HPDE6-E6E7 (cell line): Measurements from ENCODE around the gene AUP1.
"Not testable (repeated sequence)": the region's sequence is repeated elsewhere in the genome, so short reads cannot be mapped to it uniquely, and the experiment has no call there.

ENCODE experiments used
- DNase-seq: peaks from one replicate; pipeline ENCODE4 v3.0.0; 2011; ENCODE audit warnings: missing footprints; ENCODE audit errors: extremely low spot score

AUP1 gene

DNA sequence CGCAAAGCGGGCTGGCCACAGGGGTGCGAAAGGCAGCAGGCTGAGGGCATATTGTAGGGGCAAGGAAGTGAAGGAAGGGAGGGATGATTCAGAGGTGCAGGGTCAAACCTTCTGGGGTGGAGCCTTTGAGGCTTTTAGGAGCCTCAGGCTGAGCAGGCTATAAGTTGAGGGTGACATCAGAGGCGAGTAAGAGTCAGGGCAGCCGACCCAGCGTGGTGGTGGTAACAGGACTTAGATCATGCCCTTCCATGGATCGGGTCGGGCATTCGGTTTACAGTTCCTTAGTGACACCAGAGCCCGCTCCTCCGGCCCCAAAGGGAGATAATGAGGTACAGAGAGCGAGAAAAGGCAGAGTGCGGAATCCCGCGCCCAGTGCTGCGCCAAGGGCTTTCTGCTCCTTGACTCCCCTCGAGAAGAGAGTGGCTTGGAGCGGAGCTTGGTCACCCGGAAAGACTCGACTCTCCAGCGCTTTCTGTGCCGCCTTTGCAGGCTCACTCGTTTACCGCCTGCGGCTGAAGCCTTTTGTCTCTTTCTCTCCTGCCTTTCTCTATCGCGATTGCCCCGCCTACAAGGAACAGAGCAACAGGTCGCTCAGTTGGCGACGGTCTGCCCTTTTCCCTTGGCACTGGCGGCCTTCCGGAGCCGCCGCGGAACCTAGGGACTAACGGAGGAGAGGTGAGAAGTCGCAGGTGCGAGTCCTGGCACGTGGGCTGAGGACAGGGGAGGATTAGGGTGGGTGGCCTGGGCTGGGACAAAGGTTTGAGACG is 30.8 kb downstream of the AUP1 start:
- DNase-seq: no peak

- no peak for DNase-seq
Observed at GRCh38 chr2:74497777-74498499, 31.6 kb downstream of the AUP1 start.

DNA sequence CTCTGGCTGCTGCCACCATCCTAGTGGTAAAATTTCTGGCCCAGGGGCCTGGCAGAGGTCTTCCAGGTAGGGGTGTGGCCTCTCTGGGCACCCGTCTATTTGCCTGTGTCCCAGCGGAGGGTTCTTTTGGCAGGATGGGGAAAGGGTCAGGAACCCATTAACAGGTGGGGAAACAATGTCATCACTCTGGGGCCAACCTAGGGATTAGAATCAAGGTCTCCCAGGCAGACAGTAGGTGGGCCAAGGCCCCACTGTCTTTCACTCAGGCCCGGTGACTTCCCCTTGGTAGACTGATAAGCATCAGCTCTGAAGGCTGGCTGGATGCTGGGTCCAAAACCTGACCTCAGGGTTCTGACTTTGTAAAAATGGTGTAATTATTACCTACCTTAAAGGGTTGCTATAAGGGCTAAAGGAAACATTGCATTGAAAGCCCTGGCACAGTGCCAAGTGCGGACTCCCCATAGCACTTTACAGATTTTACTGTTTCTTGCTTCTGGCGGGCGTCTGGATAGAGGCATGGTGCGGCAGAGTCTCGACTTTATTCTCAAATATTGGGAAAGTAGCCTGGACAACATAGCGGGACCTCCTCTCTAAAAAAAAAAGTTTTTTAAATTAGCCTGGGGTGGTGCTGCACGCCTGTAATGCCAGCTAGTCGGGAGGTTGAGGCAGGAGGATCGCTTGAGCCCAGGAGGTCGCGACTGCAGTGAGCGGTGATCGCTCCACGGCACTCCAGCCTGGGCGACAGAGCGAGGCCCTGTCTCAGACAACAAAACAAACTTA is 32.3 kb downstream of the AUP1 start:
- no peak for DNase-seq

DNA sequence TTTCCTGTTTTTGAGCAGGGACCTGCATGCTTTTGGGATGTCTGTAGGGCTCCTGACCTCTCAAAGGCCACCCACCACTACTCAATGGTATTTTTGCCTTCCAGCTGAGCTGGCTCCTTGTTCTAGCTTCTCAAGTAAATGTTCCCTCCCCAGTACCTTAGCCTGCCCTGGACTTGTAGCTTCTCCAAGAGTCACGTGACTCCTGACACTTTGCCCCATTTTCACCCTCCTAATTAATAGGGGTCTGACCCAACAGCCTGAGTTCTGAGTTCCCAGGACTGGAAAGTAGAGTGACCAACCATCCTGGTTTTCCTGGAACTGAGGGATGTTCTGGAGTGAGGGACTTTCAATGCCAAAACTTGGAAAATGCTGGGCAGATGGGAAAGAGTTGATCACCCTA is 34.1 kb downstream of the AUP1 start:
- DNase-seq: no peak

DNA sequence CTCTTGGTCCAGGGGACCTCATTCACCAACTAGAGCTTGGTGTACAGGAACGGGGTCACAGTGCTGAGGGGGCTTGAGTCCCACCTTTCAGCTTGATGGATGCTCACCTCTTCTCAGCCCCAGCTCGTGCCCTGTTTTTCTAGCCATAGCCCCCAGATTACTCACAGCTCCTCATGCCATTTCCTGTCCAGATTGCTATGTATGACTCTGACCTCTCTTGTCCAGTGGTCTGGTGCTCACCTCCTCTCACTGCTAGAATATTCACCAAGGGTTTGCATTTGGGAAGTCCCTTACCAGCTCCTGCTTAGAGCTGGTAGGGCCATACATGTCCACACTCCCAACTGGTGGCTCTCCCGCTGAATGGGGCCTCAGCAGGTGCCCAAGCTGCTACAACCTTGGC is 36.0 kb downstream of the AUP1 start:
- DNase-seq: no peak

- no peak for DNase-seq
Observed at GRCh38 chr2:74491648-74492544, 37.6 kb downstream of the AUP1 start.

DNA sequence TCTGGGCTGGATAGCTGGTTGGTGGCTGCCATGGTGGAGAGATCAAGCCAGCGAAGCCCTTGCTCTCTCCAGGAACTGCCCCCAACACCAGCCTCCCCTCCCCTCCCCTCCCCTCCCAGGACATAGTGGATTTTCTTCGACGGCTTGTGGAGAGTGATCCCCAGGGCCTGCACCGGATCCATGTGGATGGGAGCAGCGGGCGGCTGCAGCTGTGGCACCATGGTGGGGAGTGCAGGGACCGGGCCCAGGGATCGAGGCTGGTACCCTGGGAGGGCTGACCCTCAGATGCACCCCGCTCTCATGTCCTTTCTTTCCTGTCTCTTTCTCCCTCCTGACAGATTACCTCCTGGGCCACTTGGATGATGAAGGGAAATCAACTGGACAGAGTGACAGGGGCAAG is 39.6 kb downstream of the AUP1 start:
- no peak for DNase-seq

GRCh38 chr2:74488643-74489481 is 40.6 kb downstream of the AUP1 start:
- DNase-seq: no peak

- DNase-seq: no peak
Observed at GRCh38 chr2:74486141-74486540, 43.4 kb downstream of the AUP1 start.

DNA sequence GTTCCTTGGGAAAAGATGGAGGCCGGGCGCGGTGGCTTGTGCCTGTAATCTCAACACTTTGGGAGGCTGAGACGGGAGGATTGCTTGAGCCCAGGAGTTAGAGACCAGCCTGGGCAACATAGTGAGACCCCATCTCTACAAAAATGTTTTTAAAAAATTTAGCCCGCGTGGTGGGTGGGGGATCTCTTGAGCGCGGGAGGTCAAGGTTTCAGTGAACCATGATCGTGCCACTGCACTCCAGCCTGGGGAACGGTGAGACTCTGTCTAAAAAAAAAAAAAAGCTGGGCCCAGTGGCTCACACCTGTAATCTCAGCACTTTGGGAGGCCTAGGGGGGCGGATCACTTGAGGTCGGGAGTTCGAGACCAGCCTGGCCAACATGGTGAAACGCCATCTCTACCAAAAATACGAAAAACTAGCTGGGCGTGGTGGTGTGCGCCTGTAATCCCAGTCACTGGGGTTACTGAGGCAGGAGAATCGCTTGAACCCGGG is 45.8 kb downstream of the AUP1 start:
- not testable (repeated sequence) for DNase-seq

DNA sequence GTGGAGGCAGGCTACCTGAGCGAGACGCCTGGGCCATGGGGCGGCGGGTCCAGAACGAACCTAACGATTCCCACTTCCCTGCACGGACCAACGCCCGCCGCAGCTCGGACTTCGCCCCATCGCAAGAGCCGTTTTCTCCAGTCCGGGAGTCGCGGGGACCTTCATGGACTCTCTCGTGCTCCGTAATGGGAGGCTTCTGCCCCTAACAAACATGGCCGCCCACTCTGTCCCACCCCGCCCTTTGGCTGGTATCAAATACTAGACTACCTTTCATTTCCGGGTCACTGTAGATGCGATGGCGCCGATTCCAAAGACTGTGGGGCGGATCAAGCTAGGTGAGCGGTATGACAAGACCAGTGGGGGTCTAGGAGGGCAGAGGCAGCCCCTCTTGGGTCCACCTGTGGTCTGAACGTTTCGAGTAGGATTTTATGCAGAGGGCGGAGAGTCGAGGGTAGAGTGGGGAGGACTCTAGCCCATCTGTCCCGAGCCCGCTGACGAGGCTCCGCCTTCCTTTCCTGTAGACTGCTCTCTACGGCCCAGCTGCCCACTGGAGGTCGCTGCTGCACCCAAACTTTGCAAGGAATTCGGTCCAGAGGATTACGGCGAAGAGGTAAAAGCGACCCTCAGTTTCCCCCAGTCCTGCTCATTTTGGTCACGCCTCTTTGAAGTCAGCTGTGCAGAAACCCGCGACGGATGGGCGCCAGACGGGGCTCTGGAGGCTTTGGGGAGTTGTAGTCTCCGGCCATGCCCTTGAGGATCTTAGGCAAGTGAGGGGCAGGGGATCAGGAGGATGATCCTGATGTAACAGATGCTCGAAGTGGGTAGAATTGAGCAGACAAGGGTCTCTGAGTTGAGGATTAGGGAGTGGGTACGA is 46.5 kb downstream of the AUP1 start, which contains the start of the genes CCDC142 and TTC31:
Gene CCDC142 (minus strand): TSS at position 198 of the 874 bp plus-strand sequence. CDS start 161 bp downstream, at position 37.
Gene TTC31 (plus strand): TSS at position 281 of the 874 bp plus-strand sequence. CDS start 15 bp downstream, at position 296.
- peak; percentile 88 for DNase-seq

DNA sequence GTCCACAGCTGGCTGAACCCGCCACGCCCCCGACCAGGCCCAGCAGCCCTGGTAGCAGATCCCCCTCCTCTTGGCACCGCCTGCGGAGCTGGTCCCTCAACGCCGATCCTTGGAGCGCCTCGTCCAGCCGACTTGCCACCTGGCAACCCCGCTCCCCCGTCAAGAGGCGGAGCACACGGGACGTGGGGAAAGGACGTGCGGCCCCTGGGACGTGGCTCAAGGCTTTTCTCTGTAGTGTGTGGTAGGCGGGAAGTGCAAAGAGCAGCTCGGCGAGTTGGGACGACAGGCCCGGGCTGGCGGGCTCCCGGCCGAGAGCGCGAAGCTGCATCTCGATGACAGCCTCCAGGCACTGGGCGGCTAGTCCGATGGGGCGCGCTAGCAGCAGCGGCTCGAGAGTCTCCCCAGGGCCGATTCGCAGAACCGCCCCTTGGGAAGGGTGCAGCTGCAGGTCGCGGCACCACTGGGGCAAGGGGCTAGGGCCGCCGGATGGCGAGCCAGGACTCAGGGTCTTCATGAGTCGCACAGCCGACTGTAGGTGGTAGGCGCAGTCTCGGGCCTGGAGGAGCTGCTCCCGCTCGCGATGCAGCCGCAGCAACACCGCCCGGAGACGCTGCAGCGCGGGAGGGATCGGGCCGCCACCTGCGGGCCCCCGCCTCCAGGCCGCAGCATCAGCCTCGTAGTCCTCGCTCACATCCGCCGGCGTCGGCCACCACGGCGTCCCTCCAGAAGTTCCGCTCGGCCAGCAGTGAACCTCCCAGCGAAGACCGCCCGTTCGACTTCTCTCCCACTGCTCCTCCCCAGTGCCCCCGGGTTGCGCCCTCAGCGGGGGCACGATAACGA is 47.3 kb downstream of the AUP1 start:
- no peak for DNase-seq

DNA sequence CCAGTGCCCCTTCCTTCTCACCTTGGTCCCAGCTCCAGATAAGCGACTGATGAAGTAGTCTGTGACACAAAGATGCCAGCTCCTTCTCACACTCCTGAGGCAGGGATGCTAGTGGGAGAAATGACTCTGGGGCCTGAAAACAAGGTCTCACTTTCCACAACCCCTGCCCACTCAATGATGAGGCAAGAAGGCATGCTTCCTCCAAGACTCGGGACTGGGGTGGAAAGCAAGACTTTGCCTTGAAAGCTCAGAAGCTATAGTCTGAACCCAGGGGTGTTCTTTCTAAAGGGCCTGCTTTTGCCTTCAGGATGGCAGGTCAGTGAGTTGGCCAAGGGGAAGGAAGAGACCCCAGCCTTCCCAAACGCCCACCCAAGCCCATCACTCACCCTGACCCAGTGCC is 48.1 kb downstream of the AUP1 start:
- no peak for DNase-seq
